ENCODE measurements around the gene SLC19A1. TPM values are rescaled to one million over a fixed set of nuclear protein-coding genes. Genes with fewer than 3 reads are reported as not detected.

The SLC19A1 gene
- polyA plus RNA-seq, 3 donors, result 25.0 to 53.0 (median 39.9) TPM

GRCh38 chr21:45513003-45513717 is 29.1 kb downstream of the SLC19A1 start:
- Mint-ChIP-seq H3K4me3 (no peak overlapping the region), H3K9me3 (peaks cover 0 to 4% (median 2%) of the 10 kb centered on the region in 7 donors), H3K36me3 (peaks cover 38 to 64% of the 10 kb centered on the region in 2 donors), H3K27ac (peak overlapping the region in 1 of 7 donors; percentile 2), H3K27me3 (ENCODE audit: low read depth in 3 of 3) (peaks cover 0 to 1% (median 0%) of the 10 kb centered on the region in 3 donors), H3K4me1 (peaks cover 19% of the 10 kb centered on the region)
- peaks cover 42 to 55% of the 10 kb centered on the region in 2 donors for H3K36me3 ChIP-seq (replicated peaks in 1 of 2; ENCODE audit: control insufficient read depth in 1 of 2, insufficient read depth in 2 of 2, low read length in 2 of 2)
- peaks cover 6% of the 10 kb centered on the region for H3K79me2 ChIP-seq (ENCODE audit: insufficient read depth, low read length)
- peaks cover 16 to 21% of the 10 kb centered on the region in 2 donors for H3K4me1 ChIP-seq (ENCODE audit: control insufficient read depth in 1 of 2, insufficient read depth in 2 of 2, low read length in 2 of 2)
- H4K20me1 ChIP-seq (ENCODE audit: insufficient read depth, low read length), result no peaks in the 10 kb centered on the region
- DNase-seq, result no peak
- H3K27me3 ChIP-seq (ENCODE audit: control insufficient read depth in 2 of 2, insufficient read depth in 2 of 2, low read length in 2 of 2), result no peaks in the 10 kb centered on the region
- no peak overlapping the region for H3K9ac ChIP-seq (ENCODE audit: insufficient read depth, low read length, poor library complexity, severe bottlenecking)
- 95% methylated on average over 8 of the region's 19 CpGs for WGBS (ENCODE audit: insufficient coverage)
- H3K9me3 ChIP-seq (replicated peaks in 1 of 2; ENCODE audit: control insufficient read depth in 1 of 2, insufficient read depth in 1 of 2, low read length in 2 of 2), result no peaks in the 10 kb centered on the region
- H2AFZ ChIP-seq (ENCODE audit: insufficient read depth, low read depth, low read length, poor library complexity, severe bottlenecking), result no peak overlapping the region
- TF ChIP-seq CTCF (IDR thresholded peaks at IDR 0.05), result no peak
- H3K4me3 ChIP-seq (replicated peaks in 1 of 3; ENCODE audit: low read depth in 2 of 3, low read length in 3 of 3), result no peak overlapping the region
- intact Hi-C loops (cut with micrococcal nuclease), result no loop called here
- H3K4me2 ChIP-seq (replicated peaks; ENCODE audit: extremely low read depth, low read length, poor library complexity, severe bottlenecking), result no peak overlapping the region
- peak overlapping the region in 1 of 2 donors; percentile 26 for H3K27ac ChIP-seq (ENCODE audit: low read depth in 1 of 2, low read length in 2 of 2)

- H3K79me2 ChIP-seq (ENCODE audit: insufficient read depth, low read length), result peaks cover 6% of the 10 kb centered on the region
- Mint-ChIP-seq H3K27ac (peak overlapping the region in 3 of 7 donors; percentile 10 to 30 (median 26)), H3K36me3 (peaks cover 38 to 60% of the 10 kb centered on the region in 2 donors), H3K4me1 (peaks cover 14% of the 10 kb centered on the region), H3K4me3 (no peak overlapping the region), H3K27me3 (ENCODE audit: low read depth in 3 of 3) (peaks cover 0 to 1% (median 0%) of the 10 kb centered on the region in 3 donors), H3K9me3 (peaks cover 0 to 2% (median 0%) of the 10 kb centered on the region in 7 donors)
- H3K4me2 ChIP-seq (replicated peaks; ENCODE audit: extremely low read depth, low read length, poor library complexity, severe bottlenecking), result no peak overlapping the region
- no peaks in the 10 kb centered on the region for H3K27me3 ChIP-seq (ENCODE audit: control insufficient read depth in 2 of 2, insufficient read depth in 2 of 2, low read length in 2 of 2)
- H3K4me1 ChIP-seq (ENCODE audit: control insufficient read depth in 1 of 2, insufficient read depth in 2 of 2, low read length in 2 of 2), result peaks cover 12 to 16% of the 10 kb centered on the region in 2 donors
- intact Hi-C loops (cut with micrococcal nuclease), result no loop called here
- H3K9me3 ChIP-seq (replicated peaks in 1 of 2; ENCODE audit: control insufficient read depth in 1 of 2, insufficient read depth in 1 of 2, low read length in 2 of 2), result no peaks in the 10 kb centered on the region
- H4K20me1 ChIP-seq (ENCODE audit: insufficient read depth, low read length), result no peaks in the 10 kb centered on the region
- no peak overlapping the region for H3K4me3 ChIP-seq (replicated peaks in 1 of 3; ENCODE audit: low read depth in 2 of 3, low read length in 3 of 3)
- peaks cover 42 to 55% of the 10 kb centered on the region in 2 donors for H3K36me3 ChIP-seq (replicated peaks in 1 of 2; ENCODE audit: control insufficient read depth in 1 of 2, insufficient read depth in 2 of 2, low read length in 2 of 2)
- H3K27ac ChIP-seq (ENCODE audit: low read depth in 1 of 2, low read length in 2 of 2), result peak overlapping the region in 1 of 2 donors; percentile 26
- no peak for DNase-seq
- H2AFZ ChIP-seq (ENCODE audit: insufficient read depth, low read depth, low read length, poor library complexity, severe bottlenecking), result no peak overlapping the region
- H3K9ac ChIP-seq (ENCODE audit: insufficient read depth, low read length, poor library complexity, severe bottlenecking), result no peak overlapping the region
- TF ChIP-seq CTCF (IDR thresholded peaks at IDR 0.05), result no peak
- 87% methylated on average over 5 of the region's 8 CpGs for WGBS (ENCODE audit: insufficient coverage)
These were observed 29.6 kb downstream of the SLC19A1 start for GRCh38 chr21:45512626-45513002.
